Measurements from ENCODE around the gene WDR37.

Gene WDR37

DNA sequence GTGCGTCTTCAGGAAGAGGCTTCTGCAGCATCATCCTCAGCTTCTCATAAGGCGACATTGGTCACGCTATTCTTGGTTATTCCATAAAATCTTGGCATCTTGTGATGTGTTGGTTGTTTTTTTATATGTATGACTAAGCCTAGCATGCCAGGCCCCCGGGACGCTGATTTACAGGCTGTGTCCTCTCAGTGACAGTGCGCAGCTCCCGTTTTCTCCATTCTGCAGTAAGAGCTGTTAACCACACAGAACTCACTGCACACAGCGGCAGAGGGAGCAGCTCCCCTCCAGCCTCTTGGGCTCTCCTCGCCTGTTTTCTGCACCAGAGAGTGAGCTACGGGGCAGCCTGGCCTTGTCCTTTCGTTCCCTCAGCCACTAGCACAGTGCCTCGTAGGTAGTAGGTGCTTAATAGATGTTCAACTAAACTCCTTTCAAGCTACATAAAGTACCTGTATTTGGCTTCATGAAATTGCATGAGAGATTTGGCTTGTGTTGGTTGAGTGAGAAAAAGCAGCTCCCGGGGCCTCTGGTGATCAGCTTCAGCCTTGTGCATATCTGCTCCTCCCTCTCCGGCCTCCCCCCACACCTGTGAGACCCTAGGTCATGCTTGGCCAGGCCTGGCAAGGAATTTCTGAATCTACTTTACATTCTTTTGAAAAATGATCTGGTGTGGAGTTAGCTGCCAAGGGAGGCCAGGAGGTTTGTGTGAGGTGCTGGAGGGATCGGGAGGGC, 116.2 kb downstream of the WDR37 start:
- no peak for DNase-seq

GRCh38 chr10:1173091-1173490, 116.9 kb downstream of the WDR37 start:
- no peak for DNase-seq

DNA sequence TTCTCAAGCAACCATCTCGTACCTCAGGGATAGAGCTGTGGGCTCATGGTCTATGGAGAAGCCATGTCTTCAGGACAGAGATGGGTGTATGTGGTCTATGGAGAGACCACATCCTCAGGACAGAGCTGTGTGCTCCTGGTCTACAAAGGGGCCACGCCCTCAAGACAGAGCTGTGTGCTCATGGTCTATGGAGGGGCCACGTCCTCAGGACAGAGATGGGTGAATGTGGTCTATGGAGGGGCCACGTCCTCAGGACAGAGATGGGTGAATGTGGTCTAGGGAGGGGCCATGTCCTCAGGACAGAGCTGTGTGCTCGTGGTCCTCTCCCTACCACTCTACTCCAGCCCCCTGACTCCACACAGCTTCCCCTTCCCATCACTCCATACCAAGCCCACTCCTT, 117.8 kb downstream of the WDR37 start:
- DNase-seq: no peak

GRCh38 chr10:1175956-1176565, 119.9 kb downstream of the WDR37 start:
- no peak for DNase-seq

- no peak for DNase-seq
Measured at GRCh38 chr10:1177936-1178335, 121.8 kb downstream of the WDR37 start.

- no peak for DNase-seq
Measured at GRCh38 chr10:1178506-1178905, 122.3 kb downstream of the WDR37 start.

DNA sequence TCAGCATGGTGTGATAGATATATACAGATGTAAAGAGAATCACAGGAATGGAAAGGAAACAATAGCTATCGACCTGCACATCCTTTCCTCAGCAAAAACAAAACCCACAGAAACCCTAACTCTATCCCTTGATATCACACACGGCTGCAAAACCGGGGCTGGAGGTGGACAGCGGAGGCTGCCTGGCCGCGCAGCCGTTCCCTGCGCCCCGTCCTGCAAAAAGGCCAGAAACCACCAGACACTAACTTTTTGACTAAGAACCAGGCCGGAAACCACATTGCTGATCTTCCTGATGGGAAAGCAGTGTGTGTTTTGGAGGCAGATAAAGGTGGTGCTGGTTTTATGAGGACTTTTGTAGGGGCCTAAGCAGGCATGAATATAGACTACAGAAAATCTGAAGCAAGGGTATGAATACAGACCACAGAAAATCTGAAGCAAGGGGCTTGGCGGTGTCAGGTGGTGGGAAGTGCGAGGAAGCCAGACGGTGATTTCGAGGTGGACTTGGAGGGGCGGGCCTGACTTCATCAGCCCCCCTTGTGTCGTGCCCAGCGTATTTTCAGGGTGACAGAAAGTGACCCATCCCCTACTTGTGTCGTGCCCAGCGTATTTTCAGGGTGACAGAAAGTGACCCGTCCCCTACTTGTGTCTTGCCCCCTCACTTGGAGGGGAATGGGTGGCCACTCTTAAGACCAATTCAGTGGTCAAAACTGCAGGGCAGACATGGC, 123.3 kb downstream of the WDR37 start:
- no peak for DNase-seq

- no peak for DNase-seq
Measured at GRCh38 chr10:1180071-1180730, 124.0 kb downstream of the WDR37 start.

DNA sequence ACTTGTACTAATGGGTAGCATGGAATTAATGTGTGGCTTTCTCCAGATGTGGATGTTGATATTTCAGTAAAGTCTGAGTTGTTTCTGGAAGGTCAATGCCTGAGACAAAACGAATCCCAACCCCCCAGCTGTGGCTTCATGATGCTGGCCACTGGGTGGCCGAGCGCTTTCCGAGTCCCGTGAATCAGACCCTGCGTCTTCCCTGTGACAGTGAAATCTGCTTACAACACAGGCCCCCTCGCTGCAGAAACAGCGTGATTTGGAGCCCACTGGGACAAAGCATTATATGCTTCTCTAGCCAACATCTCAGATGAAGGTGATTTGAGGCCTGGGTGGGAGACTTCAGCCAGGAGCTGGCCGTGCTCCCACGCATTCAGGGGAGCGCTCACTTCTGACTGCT, 124.7 kb downstream of the WDR37 start:
- no peak for DNase-seq

Measured in NCI-H1436 (cell line).